WTC11 (cell line): ENCODE measurements around the gene KAZN. TPM values are rescaled to one million over a fixed set of nuclear protein-coding genes. Genes with fewer than 3 reads are reported as not detected.
"Not testable (repeated sequence)": the region's sequence is repeated elsewhere in the genome, so short reads cannot be mapped to it uniquely, and the experiment has no call there.

Source experiments
- ATAC-seq: fragments of 200-7000 bp; cut with Tn5 transposase; 2 replicates; pipeline ENCODE4 v1.10.0; 2021; ENCODE audit warnings: mild to moderate bottlenecking, moderate library complexity
- CTCF ChIA-PET: fragments of 300-600 bp; sonication (Branson Sonifier 250); formaldehyde crosslinking; loops from one replicate; lab custom pipeline; 2021; ENCODE audit warnings: antibody characterized with exemption; lab: Charles Lee
- POLR2A ChIA-PET: fragments of 350-600 bp; sonication (Branson Sonifier 250); formaldehyde crosslinking; loops from one replicate; lab custom pipeline; 2021; ENCODE audit warnings: antibody characterized with exemption; lab: Charles Lee
- DNase-seq: peaks from one replicate; pipeline ENCODE4 v3.0.0; 2021; ENCODE audit warnings: low spot score
- H3K27ac Mint-ChIP-seq: 2 replicates; pipeline ENCODE4 v1.8.0; 2021; ENCODE audit warnings: mixed read lengths
- H3K27me3 Mint-ChIP-seq: 2 replicates; pipeline ENCODE4 v1.8.0; 2021; ENCODE audit warnings: low read depth, mild to moderate bottlenecking, moderate library complexity, mixed read lengths
- H3K36me3 Mint-ChIP-seq: 2 replicates; pipeline ENCODE4 v1.8.0; 2021; ENCODE audit warnings: mixed read lengths
- H3K4me1 Mint-ChIP-seq: 2 replicates; pipeline ENCODE4 v1.8.0; 2022; ENCODE audit warnings: mixed read lengths
- H3K4me3 Mint-ChIP-seq: 2 replicates; pipeline ENCODE4 v1.8.0; 2021; ENCODE audit warnings: mild to moderate bottlenecking, moderate library complexity, mixed read lengths
- H3K9me3 Mint-ChIP-seq: 2 replicates; pipeline ENCODE4 v1.8.0; 2021; ENCODE audit warnings: mixed read lengths
- ARID4B ChIP-seq: sonication (generic); formaldehyde crosslinking; IDR thresholded peaks from 2 replicates; pipeline ENCODE4 v1.8.0; 2023; ENCODE audit warnings: missing genetic modification reagents, mild to moderate bottlenecking, borderline replicate concordance
- CBFB ChIP-seq: sonication (generic); formaldehyde crosslinking; IDR thresholded peaks from 2 replicates; pipeline ENCODE4 v1.8.1; 2022; ENCODE audit warnings: mild to moderate bottlenecking, low read depth, missing genetic modification reagents
- CREB1 ChIP-seq: sonication (generic); formaldehyde crosslinking; IDR thresholded peaks from 2 replicates; pipeline ENCODE4 v1.8.0; 2023; ENCODE audit warnings: mild to moderate bottlenecking, missing genetic modification reagents
- CTCF ChIP-seq: fragments of 200-600 bp; IDR thresholded peaks from 2 replicates; pipeline ENCODE4 v1.8.0; 2022; ENCODE audit warnings: antibody characterized with exemption
- ETV6 ChIP-seq: sonication (generic); formaldehyde crosslinking; IDR thresholded peaks from 2 replicates; pipeline ENCODE4 v1.8.1; 2022; ENCODE audit warnings: mild to moderate bottlenecking, missing genetic modification reagents
- FOXP1 ChIP-seq: sonication (generic); formaldehyde crosslinking; IDR thresholded peaks from 2 replicates; pipeline ENCODE4 v1.8.0; 2022; ENCODE audit warnings: missing genetic modification reagents, mild to moderate bottlenecking, moderate library complexity, borderline replicate concordance
- IRF2 ChIP-seq: sonication (generic); formaldehyde crosslinking; IDR thresholded peaks from 2 replicates; pipeline ENCODE4 v1.8.0; 2022; ENCODE audit warnings: low read depth, missing genetic modification reagents, borderline replicate concordance
- MXD4 ChIP-seq: fragments of 250-450 bp; sonication (Bioruptor Pico); IDR thresholded peaks from 2 replicates; pipeline ENCODE4 v1.8.0; 2021; ENCODE audit warnings: mild to moderate bottlenecking, moderate library complexity, borderline replicate concordance
- NFYB ChIP-seq: sonication (generic); formaldehyde crosslinking; conservative IDR thresholded peaks from 2 replicates; pipeline ENCODE4 v1.8.0; 2022; ENCODE audit warnings: low read depth, missing genetic modification reagents
- OVOL2 ChIP-seq: fragments of 250-450 bp; sonication (Bioruptor Pico); IDR thresholded peaks from 2 replicates; pipeline ENCODE4 v1.9.0; 2021; ENCODE audit warnings: mild to moderate bottlenecking, borderline replicate concordance
- PRRX2 ChIP-seq: fragments of 250-450 bp; sonication (Bioruptor Pico); IDR thresholded peaks from 2 replicates; pipeline ENCODE4 v1.8.0; 2021; ENCODE audit warnings: mild to moderate bottlenecking
- SOX15 ChIP-seq: fragments of 250-450 bp; sonication (Bioruptor Pico); IDR thresholded peaks from 2 replicates; pipeline ENCODE4 v1.9.0; 2021; ENCODE audit warnings: mild to moderate bottlenecking
- ZNF232 ChIP-seq: sonication (generic); formaldehyde crosslinking; IDR thresholded peaks from 2 replicates; pipeline ENCODE4 v1.8.0; 2022; ENCODE audit warnings: mild to moderate bottlenecking, missing genetic modification reagents
- ZNF396 ChIP-seq: fragments of 250-450 bp; sonication (Bioruptor Pico); IDR thresholded peaks from 2 replicates; pipeline ENCODE4 v1.8.0; 2021; ENCODE audit warnings: mild to moderate bottlenecking, moderate library complexity, borderline replicate concordance
- ZNF423 ChIP-seq: fragments of 250-450 bp; sonication (Bioruptor Pico); IDR thresholded peaks from 2 replicates; pipeline ENCODE4 v2.1.2; 2022; ENCODE audit warnings: mild to moderate bottlenecking, moderate library complexity
- total RNA-seq: library from RNA; stranded (reverse); gene quantifications from 3 replicates; pipeline ENCODE4 v1.2.3, GENCODE V29; 2021
- TF ChIP-seq, protein P1 (sequence below): fragments of 250-450 bp; sonication (Bioruptor Pico); IDR thresholded peaks from 2 replicates; pipeline ENCODE4 v1.9.0; 2021; ENCODE audit warnings: mild to moderate bottlenecking
- TF ChIP-seq, protein P2 (sequence below): sonication (generic); formaldehyde crosslinking; IDR thresholded peaks from 2 replicates; pipeline ENCODE4 v1.8.0; 2023; ENCODE audit warnings: mild to moderate bottlenecking, missing genetic modification reagents

KAZN gene
- total RNA-seq, 1 experiment from 2014 or later, result 19.9 TPM

DNA sequence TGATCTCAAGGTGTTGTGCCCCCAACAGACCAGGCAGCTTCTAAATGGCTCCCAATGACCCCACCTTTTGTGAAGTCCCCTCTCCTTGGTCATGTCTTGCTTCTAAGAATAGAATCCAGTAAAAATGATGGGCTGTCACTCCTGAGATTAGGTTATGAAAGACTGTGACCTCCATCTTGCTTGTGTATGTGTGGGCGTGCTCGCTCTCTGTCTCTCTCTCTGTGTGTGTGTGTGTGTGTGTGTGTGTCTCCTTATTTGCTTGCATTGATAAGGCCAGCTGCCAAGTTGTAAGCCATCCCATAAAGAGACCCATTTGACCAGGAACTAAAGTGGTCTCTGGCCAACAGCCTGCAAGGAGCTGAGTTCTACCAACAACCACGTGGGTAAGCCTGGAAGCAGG, 532.1 kb downstream of the KAZN start:
- Mint-ChIP-seq H3K36me3 (peaks cover 13% of the 10 kb centered on the region), H3K4me1 (peaks cover 9% of the 10 kb centered on the region), H3K4me3 (no peak overlapping the region), H3K27me3 (peaks cover 6% of the 10 kb centered on the region)
- no peak for ATAC-seq
- POLR2A ChIA-PET, result no interaction called here
- TF ChIP-seq ZNF423 (CRISPR knock-in tag) (no peak), OVOL2 (CRISPR knock-in tag) (no peak), FOXP1 (CRISPR knock-in tag) (no peak), CTCF (no peak), ETV6 (CRISPR knock-in tag) (no peak)
- TF ChIP-seq, all 79 proteins: peak for 0
- DNase-seq, result no peak
- peaks cover 26% of the 10 kb centered on the region for H3K9me3 Mint-ChIP-seq
- CTCF ChIA-PET, result no interaction called here
- no peak overlapping the region for H3K27ac Mint-ChIP-seq

- TF ChIP-seq MXD4 (CRISPR knock-in tag), result no peak
- no peak for TF ChIP-seq SOX15 (CRISPR knock-in tag)
- TF ChIP-seq CREB1, result no peak
- TF ChIP-seq, protein P1, sequence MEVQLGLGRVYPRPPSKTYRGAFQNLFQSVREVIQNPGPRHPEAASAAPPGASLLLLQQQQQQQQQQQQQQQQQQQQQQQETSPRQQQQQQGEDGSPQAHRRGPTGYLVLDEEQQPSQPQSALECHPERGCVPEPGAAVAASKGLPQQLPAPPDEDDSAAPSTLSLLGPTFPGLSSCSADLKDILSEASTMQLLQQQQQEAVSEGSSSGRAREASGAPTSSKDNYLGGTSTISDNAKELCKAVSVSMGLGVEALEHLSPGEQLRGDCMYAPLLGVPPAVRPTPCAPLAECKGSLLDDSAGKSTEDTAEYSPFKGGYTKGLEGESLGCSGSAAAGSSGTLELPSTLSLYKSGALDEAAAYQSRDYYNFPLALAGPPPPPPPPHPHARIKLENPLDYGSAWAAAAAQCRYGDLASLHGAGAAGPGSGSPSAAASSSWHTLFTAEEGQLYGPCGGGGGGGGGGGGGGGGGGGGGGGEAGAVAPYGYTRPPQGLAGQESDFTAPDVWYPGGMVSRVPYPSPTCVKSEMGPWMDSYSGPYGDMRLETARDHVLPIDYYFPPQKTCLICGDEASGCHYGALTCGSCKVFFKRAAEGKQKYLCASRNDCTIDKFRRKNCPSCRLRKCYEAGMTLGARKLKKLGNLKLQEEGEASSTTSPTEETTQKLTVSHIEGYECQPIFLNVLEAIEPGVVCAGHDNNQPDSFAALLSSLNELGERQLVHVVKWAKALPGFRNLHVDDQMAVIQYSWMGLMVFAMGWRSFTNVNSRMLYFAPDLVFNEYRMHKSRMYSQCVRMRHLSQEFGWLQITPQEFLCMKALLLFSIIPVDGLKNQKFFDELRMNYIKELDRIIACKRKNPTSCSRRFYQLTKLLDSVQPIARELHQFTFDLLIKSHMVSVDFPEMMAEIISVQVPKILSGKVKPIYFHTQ, result no peak
- TF ChIP-seq IRF2 (CRISPR knock-in tag), result no peak
- peaks cover 9% of the 10 kb centered on the region for H3K27me3 Mint-ChIP-seq
- DNase-seq (no peak), ATAC-seq (no peak)
- ChIA-PET CTCF (interaction anchor here (0.6 to 0.8 kb wide), 2 partner anchors 21 to 163 kb away, joined by 3 to 4 read pairs; partner anchors contain the start of gene TMEM51), POLR2A (no interaction called here)
- H3K36me3 Mint-ChIP-seq, result peaks cover 13% of the 10 kb centered on the region
- peaks cover 26% of the 10 kb centered on the region for H3K9me3 Mint-ChIP-seq
- H3K4me1 Mint-ChIP-seq, result peaks cover 11% of the 10 kb centered on the region
- no peak overlapping the region for H3K27ac Mint-ChIP-seq
- no peak overlapping the region for H3K4me3 Mint-ChIP-seq
These were observed 534.5 kb downstream of the KAZN start for GRCh38 chr1:15132965-15133364.

DNA sequence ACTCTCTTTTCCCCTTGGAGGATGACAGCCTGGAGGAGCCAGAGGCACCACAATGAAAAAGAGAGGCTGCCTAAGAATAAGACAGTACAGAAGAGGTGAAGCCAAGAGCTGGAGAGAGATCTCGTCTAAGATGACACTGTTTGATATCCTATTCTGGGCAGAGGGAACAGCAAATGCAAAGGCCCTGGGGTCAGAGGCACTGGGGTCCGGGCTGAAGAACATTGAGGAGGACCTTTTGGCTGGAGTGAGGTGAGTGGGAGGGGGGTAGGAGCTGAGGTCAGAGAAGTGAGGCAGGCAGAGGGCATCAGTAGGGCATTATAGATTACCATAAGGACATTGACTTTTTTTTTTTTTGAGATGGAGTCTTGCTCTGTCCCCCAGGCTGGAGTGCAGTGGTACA, 535.8 kb downstream of the KAZN start:
- no peak for DNase-seq
- no peak overlapping the region for H3K27ac Mint-ChIP-seq
- ChIA-PET POLR2A (no interaction called here), CTCF (interaction anchor here (0.7 kb wide), 1 partner anchor 138 kb away, joined by 3 read pairs; no protein-coding TSS in a partner anchor)
- ATAC-seq, result no peak
- H3K4me3 Mint-ChIP-seq, result no peak overlapping the region
- H3K9me3 Mint-ChIP-seq, result peaks cover 22% of the 10 kb centered on the region
- peaks cover 8% of the 10 kb centered on the region for H3K4me1 Mint-ChIP-seq
- no peak for TF ChIP-seq ZNF396
- TF ChIP-seq ZNF232, result no peak
- TF ChIP-seq NFYB (CRISPR knock-in tag), result no peak
- no peak for TF ChIP-seq CBFB
- no peak for TF ChIP-seq PRRX2 (CRISPR knock-in tag)
- TF ChIP-seq, protein P2, sequence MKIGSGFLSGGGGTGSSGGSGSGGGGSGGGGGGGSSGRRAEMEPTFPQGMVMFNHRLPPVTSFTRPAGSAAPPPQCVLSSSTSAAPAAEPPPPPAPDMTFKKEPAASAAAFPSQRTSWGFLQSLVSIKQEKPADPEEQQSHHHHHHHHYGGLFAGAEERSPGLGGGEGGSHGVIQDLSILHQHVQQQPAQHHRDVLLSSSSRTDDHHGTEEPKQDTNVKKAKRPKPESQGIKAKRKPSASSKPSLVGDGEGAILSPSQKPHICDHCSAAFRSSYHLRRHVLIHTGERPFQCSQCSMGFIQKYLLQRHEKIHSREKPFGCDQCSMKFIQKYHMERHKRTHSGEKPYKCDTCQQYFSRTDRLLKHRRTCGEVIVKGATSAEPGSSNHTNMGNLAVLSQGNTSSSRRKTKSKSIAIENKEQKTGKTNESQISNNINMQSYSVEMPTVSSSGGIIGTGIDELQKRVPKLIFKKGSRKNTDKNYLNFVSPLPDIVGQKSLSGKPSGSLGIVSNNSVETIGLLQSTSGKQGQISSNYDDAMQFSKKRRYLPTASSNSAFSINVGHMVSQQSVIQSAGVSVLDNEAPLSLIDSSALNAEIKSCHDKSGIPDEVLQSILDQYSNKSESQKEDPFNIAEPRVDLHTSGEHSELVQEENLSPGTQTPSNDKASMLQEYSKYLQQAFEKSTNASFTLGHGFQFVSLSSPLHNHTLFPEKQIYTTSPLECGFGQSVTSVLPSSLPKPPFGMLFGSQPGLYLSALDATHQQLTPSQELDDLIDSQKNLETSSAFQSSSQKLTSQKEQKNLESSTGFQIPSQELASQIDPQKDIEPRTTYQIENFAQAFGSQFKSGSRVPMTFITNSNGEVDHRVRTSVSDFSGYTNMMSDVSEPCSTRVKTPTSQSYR (CRISPR knock-in tag), result no peak
- no peak for TF ChIP-seq ARID4B (CRISPR knock-in tag)
- peaks cover 7% of the 10 kb centered on the region for H3K36me3 Mint-ChIP-seq
- peaks cover 7% of the 10 kb centered on the region for H3K27me3 Mint-ChIP-seq

DNA sequence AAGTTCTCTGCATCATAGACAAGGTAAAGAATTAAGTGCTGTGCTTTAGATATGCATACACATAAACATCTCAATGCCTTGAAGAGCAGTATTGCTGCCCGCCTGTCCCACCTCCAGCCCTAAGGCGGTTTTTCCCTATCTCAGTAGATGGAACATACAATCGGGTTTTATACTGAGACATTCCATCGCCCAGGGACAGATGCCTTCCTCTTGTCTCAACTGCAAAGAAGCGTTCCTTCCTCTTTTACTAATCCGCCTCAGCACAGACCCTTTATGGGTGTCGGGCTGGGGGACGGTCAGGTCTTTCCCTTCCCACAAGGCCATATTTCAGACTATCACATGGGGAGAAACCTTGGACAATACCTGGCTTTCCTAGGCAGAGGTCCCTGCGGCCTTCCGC, 537.1 kb downstream of the KAZN start:
- peaks cover 19% of the 10 kb centered on the region for H3K4me1 Mint-ChIP-seq
- H3K4me3 Mint-ChIP-seq, H3K36me3 Mint-ChIP-seq, DNase-seq, H3K27me3 Mint-ChIP-seq, POLR2A ChIA-PET, ATAC-seq, H3K9me3 Mint-ChIP-seq: not testable (repeated sequence)
- CTCF ChIA-PET, result interaction anchor here (1.0 kb wide), 1 partner anchor 136 kb away, joined by 3 read pairs; no protein-coding TSS in a partner anchor
- 0 out of 2 replicates have a peak overlapping the region, but pooled peaks have one; percentile 23 for H3K27ac Mint-ChIP-seq
